Activated CD4-positive, alpha-beta T cell treated with anti-CD3 and anti-CD28 coated beads, Interleukin-2, amount 50 U/mL, for 24 hours (primary cell): ENCODE data around the gene MTMR11.

Experiments used
- DNase-seq, 2 donors: peaks; one replicate each; pipeline ENCODE4 v3.0.0-alpha.2; 2020; ENCODE audit warnings: low read depth in 1 of 2, low spot score in 1 of 2

The MTMR11 gene

GRCh38 chr1:149936992-149937705, 470 bp upstream of the MTMR11 start:
- no peak for DNase-seq

GRCh38 chr1:149934356-149934755, 2.3 kb downstream of the MTMR11 start:
- DNase-seq = no peak

- no peak for DNase-seq
Measured at GRCh38 chr1:149933208-149933607, 3.5 kb downstream of the MTMR11 start.

GRCh38 chr1:149932474-149932873, 4.2 kb downstream of the MTMR11 start:
- DNase-seq = no peak

GRCh38 chr1:149931212-149931790, 5.4 kb downstream of the MTMR11 start:
- no peak for DNase-seq

GRCh38 chr1:149929856-149930255, 6.8 kb downstream of the MTMR11 start:
- no peak for DNase-seq

- DNase-seq = no peak
Measured at GRCh38 chr1:149928401-149928724, 8.3 kb downstream of the MTMR11 start.

GRCh38 chr1:149927563-149928400, 8.9 kb downstream of the MTMR11 start, which contains the start of gene SF3B4:
SF3B4 (minus strand) TSS chr1:149927803; CDS start chr1:149927759, 44 bp downstream.
- DNase-seq = peak; percentile 89 to 93

GRCh38 chr1:149927056-149927562, 9.6 kb downstream of the MTMR11 start:
- no peak for DNase-seq

- DNase-seq = no peak
Measured at GRCh38 chr1:149926296-149926695, 10.4 kb downstream of the MTMR11 start.

- DNase-seq = no peak
Measured at GRCh38 chr1:149925751-149926150, 10.9 kb downstream of the MTMR11 start.

GRCh38 chr1:149925345-149925744, 11.3 kb downstream of the MTMR11 start:
- no peak for DNase-seq

- no peak for DNase-seq
Measured at GRCh38 chr1:149923626-149924025, 13.1 kb downstream of the MTMR11 start.

- DNase-seq = no peak
Measured at GRCh38 chr1:149917571-149918144, 19.0 kb downstream of the MTMR11 start, which contains the start of gene SV2A. SV2A (minus strand) TSS chr1:149917844; CDS start chr1:149913840, 4,004 bp downstream.

- no peak for DNase-seq
Measured at GRCh38 chr1:149916898-149917252, 19.8 kb downstream of the MTMR11 start.

GRCh38 chr1:149916193-149916897, 20.3 kb downstream of the MTMR11 start:
- DNase-seq = no peak

GRCh38 chr1:149915429-149916192, 21.1 kb downstream of the MTMR11 start:
- no peak for DNase-seq

GRCh38 chr1:149914545-149914944, 22.1 kb downstream of the MTMR11 start:
- DNase-seq = no peak

- DNase-seq = no peak
Measured at GRCh38 chr1:149906570-149907075, 30.1 kb downstream of the MTMR11 start.
